ENCODE data around the gene TBC1D9B.

TBC1D9B gene

DNA sequence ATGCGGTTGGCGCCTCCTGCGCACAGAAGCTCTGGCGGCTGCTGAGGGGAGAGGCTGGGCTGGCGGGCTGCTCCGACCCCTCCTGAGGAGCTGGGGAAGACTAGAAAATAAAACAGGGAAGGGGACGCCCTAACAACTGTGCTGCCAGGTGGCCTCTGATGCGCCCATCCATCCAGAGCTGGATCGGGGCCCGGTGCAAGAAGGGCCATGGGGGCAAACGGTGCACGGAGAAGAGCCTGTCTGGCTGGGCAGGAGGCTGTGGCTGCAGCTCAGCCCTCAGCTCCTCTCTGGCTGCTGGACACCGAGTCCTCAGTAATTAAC lies 28.0 kb downstream of the TBC1D9B start:
- Histone ChIP-seq H4K20me1 (ENCODE audit: insufficient read depth, low read length) (no peaks in the 10 kb centered on the region), H3K79me2 (ENCODE audit: low read length) (no peaks in the 10 kb centered on the region), H3K9me3 (ENCODE audit: insufficient read depth, low read length) (peaks cover 19% of the 10 kb centered on the region; the same call in 1 of the 2 replicates), H3K4me2 (ENCODE audit: low read length) (no peak overlapping the region), H3K36me3 (replicated peaks; ENCODE audit: low read depth, low read length) (peaks cover 57% of the 10 kb centered on the region), H3K4me1 (ENCODE audit: low read length) (no peaks in the 10 kb centered on the region), H3K9ac (ENCODE audit: low read length) (no peak overlapping the region), H3K27ac (ENCODE audit: low read length) (no peak overlapping the region), H3K4me3 (ENCODE audit: low read length) (no peak overlapping the region), H2AFZ (ENCODE audit: low read depth, low read length) (no peak overlapping the region), H3K27me3 (ENCODE audit: low read depth, low read length) (no peaks in the 10 kb centered on the region)
- TF ChIP-seq, protein P1, sequence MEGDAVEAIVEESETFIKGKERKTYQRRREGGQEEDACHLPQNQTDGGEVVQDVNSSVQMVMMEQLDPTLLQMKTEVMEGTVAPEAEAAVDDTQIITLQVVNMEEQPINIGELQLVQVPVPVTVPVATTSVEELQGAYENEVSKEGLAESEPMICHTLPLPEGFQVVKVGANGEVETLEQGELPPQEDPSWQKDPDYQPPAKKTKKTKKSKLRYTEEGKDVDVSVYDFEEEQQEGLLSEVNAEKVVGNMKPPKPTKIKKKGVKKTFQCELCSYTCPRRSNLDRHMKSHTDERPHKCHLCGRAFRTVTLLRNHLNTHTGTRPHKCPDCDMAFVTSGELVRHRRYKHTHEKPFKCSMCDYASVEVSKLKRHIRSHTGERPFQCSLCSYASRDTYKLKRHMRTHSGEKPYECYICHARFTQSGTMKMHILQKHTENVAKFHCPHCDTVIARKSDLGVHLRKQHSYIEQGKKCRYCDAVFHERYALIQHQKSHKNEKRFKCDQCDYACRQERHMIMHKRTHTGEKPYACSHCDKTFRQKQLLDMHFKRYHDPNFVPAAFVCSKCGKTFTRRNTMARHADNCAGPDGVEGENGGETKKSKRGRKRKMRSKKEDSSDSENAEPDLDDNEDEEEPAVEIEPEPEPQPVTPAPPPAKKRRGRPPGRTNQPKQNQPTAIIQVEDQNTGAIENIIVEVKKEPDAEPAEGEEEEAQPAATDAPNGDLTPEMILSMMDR (IDR thresholded peaks at IDR 0.05; ENCODE audit: low read depth, low read length), result no peak
- no peak for TF ChIP-seq EZH2phosphoT487 (IDR thresholded peaks at IDR 0.05; ENCODE audit: low read depth)

DNA sequence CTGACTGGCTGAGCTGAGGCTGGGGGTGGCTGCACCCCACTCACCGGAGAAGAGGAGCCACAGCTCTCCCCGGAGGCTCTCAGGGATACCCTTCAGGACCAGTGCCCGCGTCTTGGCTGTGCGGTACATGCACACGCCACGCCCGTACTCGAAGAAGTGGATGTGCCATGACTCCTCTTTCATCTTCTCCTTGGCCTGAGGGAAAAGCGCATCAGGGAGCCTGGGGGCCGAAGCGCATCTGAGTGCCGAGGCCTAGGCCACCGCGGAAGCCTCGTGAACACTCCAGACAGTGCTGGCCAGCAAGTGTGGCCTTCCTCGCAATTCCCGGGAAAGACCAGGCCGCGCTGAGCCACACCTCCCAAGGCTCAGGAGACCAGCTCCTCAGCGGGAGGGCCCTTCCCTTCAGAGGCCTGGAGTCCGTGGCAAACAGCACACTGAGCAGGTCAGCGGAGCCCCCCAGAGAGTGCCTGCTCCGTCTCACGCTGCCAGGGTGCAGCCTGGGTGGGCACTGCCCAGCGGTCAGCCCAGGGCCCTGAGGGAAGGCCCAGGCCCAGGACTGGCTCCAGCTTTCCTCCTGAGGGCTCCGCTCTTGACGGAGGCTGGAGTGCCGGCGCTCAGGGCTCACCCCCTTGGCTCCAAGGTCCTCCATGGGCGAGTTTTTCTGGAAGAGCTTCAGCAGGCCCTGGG lies 28.6 kb downstream of the TBC1D9B start:
- TF ChIP-seq EZH2phosphoT487 (IDR thresholded peaks at IDR 0.05; ENCODE audit: low read depth), result no peak
- TF ChIP-seq, protein P1 (IDR thresholded peaks at IDR 0.05; ENCODE audit: low read depth, low read length), result no peak
- Histone ChIP-seq H3K27me3 (ENCODE audit: low read depth, low read length) (no peaks in the 10 kb centered on the region), H3K4me1 (ENCODE audit: low read length) (no peaks in the 10 kb centered on the region), H3K79me2 (ENCODE audit: low read length) (no peaks in the 10 kb centered on the region), H3K4me2 (ENCODE audit: low read length) (no peak overlapping the region), H3K36me3 (replicated peaks; ENCODE audit: low read depth, low read length) (peaks cover 57% of the 10 kb centered on the region), H2AFZ (ENCODE audit: low read depth, low read length) (no peak overlapping the region), H3K27ac (ENCODE audit: low read length) (no peak overlapping the region), H4K20me1 (ENCODE audit: insufficient read depth, low read length) (no peaks in the 10 kb centered on the region), H3K9me3 (ENCODE audit: insufficient read depth, low read length) (peaks cover 15% of the 10 kb centered on the region; the same call in 1 of the 2 replicates), H3K4me3 (ENCODE audit: low read length) (no peak overlapping the region), H3K9ac (ENCODE audit: low read length) (no peak overlapping the region)

- Histone ChIP-seq H3K4me3 (ENCODE audit: low read length) (no peak overlapping the region), H3K4me2 (ENCODE audit: low read length) (no peak overlapping the region), H3K9me3 (ENCODE audit: insufficient read depth, low read length) (peaks cover 11% of the 10 kb centered on the region; the same call in 1 of the 2 replicates), H3K27ac (ENCODE audit: low read length) (no peak overlapping the region), H3K9ac (ENCODE audit: low read length) (no peak overlapping the region), H3K27me3 (ENCODE audit: low read depth, low read length) (no peaks in the 10 kb centered on the region), H3K79me2 (ENCODE audit: low read length) (no peaks in the 10 kb centered on the region), H4K20me1 (ENCODE audit: insufficient read depth, low read length) (no peaks in the 10 kb centered on the region), H3K4me1 (ENCODE audit: low read length) (no peaks in the 10 kb centered on the region), H3K36me3 (replicated peaks; ENCODE audit: low read depth, low read length) (peaks cover 57% of the 10 kb centered on the region), H2AFZ (ENCODE audit: low read depth, low read length) (no peak overlapping the region)
- no peak for TF ChIP-seq EZH2phosphoT487 (IDR thresholded peaks at IDR 0.05; ENCODE audit: low read depth)
- TF ChIP-seq, protein P1 (IDR thresholded peaks at IDR 0.05; ENCODE audit: low read depth, low read length), result no peak
These were observed 29.3 kb downstream of the TBC1D9B start for GRCh38 chr5:179878222-179879002.

DNA sequence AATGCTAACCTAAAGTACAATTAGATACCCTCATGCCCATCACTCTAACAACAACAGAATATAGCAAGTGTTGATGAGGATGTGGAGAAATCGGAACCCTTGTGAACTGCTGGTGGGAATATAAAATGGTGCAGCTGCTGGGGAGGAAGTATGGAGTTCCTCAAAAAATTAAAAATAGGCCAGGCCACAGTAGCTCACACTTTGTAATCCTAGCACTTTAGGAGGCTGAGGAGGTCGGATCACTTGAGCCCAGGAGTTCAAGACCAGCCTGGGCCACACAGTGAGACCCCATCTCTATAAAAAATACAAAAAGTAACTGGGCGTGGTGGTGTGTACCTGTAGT lies 31.1 kb downstream of the TBC1D9B start:
- H4K20me1 ChIP-seq (ENCODE audit: insufficient read depth, low read length), result no peaks in the 10 kb centered on the region
- TF ChIP-seq, protein P1 (IDR thresholded peaks at IDR 0.05; ENCODE audit: low read depth, low read length), result no peak
- no peak for TF ChIP-seq EZH2phosphoT487 (IDR thresholded peaks at IDR 0.05; ENCODE audit: low read depth)
- no peak overlapping the region for H3K4me2 ChIP-seq (ENCODE audit: low read length)

More for the DNA sequence above, 31.1 kb downstream of the TBC1D9B start:
- H3K36me3 ChIP-seq (replicated peaks; ENCODE audit: low read depth, low read length), result peaks cover 53% of the 10 kb centered on the region
- H3K27me3 ChIP-seq (ENCODE audit: low read depth, low read length), result no peaks in the 10 kb centered on the region
- no peaks in the 10 kb centered on the region for H3K4me1 ChIP-seq (ENCODE audit: low read length)
- no peak overlapping the region for H2AFZ ChIP-seq (ENCODE audit: low read depth, low read length)
- H3K9me3 ChIP-seq (ENCODE audit: insufficient read depth, low read length), result no peaks in the 10 kb centered on the region
- no peak overlapping the region for H3K27ac ChIP-seq (ENCODE audit: low read length)
- no peak overlapping the region for H3K4me3 ChIP-seq (ENCODE audit: low read length)
- H3K79me2 ChIP-seq (ENCODE audit: low read length), result no peaks in the 10 kb centered on the region
- no peak overlapping the region for H3K9ac ChIP-seq (ENCODE audit: low read length)
